Stimulated activated memory B cell treated with anti-CD40 and anti-IgM and Interleukin-4, amounts not matched to agents 10 μg/mL and 1 μg/mL and 100 μg/mL, for 72 hours (primary cell): ENCODE measurements around the gene CA14.

Experiments used
- ATAC-seq: fragments of 150-1000 bp; cut with Tn5 transposase; 2 replicates; pipeline ENCODE4 v1.10.0; 2021
- H3K27ac Mint-ChIP-seq: one replicate; pipeline ENCODE4 v1.8.0; 2022; ENCODE audit warnings: mild to moderate bottlenecking, mixed read lengths
- H3K27me3 Mint-ChIP-seq: one replicate; pipeline ENCODE4 v1.8.0; 2022; ENCODE audit warnings: mixed read lengths
- H3K36me3 Mint-ChIP-seq: one replicate; pipeline ENCODE4 v1.8.0; 2022; ENCODE audit warnings: mixed read lengths
- H3K4me1 Mint-ChIP-seq: one replicate; pipeline ENCODE4 v1.8.0; 2022; ENCODE audit warnings: mixed read lengths
- H3K4me3 Mint-ChIP-seq: one replicate; pipeline ENCODE4 v1.8.0; 2022; ENCODE audit warnings: mild to moderate bottlenecking, moderate library complexity, mixed read lengths
- H3K9me3 Mint-ChIP-seq: one replicate; pipeline ENCODE4 v1.8.0; 2022; ENCODE audit warnings: mixed read lengths

CA14 gene

DNA sequence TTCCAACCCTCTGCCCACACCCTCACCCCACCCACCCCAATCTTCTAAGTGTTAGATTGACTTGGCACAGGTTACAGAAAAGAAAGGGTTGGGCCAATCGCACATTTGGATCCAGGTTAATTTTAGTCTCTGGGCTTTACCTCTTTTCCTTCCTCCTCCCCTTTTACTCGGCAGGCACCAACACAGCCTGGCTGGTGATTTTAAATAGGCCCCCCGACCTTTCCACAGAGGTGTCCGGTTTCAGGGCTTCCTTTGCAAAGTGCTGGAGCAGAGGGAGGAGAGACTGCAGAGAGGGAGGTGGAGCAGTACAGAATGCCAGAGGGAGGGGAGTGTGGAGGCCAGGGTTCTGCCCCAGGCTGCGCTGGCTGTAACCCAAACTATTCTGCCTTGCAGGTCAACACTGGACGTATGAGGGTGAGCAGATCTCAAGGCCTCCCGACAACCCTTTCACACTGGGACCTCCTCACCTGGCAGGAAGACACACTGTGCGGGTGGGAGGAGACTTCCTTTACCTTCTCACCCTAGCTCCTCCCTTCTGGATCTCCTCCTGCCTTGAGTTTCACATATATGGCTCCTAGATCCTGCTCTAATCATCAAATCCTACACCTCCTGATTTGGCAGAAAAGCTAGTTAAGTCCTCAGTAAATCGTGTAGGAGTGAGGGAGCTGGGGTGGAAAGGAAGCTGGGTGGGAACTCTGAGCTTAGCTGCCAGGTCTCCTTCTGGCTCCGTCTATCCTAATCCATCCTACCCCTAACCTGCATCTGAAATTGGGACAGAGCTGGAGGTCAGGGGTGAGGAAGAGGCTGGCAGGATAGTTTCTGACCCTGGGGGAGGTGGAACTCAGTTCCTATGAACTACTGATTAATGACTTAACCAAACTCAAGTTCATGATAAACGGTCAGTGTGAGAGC, 2.4 kb downstream of the CA14 start:
- Mint-ChIP-seq H3K9me3 (no peaks in the 10 kb centered on the region), H3K27me3 (peaks cover 43% of the 10 kb centered on the region), H3K27ac (no peak overlapping the region), H3K36me3 (no peaks in the 10 kb centered on the region), H3K4me1 (peaks cover 24% of the 10 kb centered on the region), H3K4me3 (no peak overlapping the region)
- ATAC-seq: no peak

GRCh38 chr1:150261367-150261766, 3.8 kb downstream of the CA14 start:
- no peaks in the 10 kb centered on the region for H3K9me3 Mint-ChIP-seq
- peaks cover 12% of the 10 kb centered on the region for H3K36me3 Mint-ChIP-seq
- peaks cover 30% of the 10 kb centered on the region for H3K27me3 Mint-ChIP-seq
- ATAC-seq: no peak
- H3K4me3 Mint-ChIP-seq: no peak overlapping the region
- H3K27ac Mint-ChIP-seq: no peak overlapping the region
- H3K4me1 Mint-ChIP-seq: peaks cover 11% of the 10 kb centered on the region

DNA sequence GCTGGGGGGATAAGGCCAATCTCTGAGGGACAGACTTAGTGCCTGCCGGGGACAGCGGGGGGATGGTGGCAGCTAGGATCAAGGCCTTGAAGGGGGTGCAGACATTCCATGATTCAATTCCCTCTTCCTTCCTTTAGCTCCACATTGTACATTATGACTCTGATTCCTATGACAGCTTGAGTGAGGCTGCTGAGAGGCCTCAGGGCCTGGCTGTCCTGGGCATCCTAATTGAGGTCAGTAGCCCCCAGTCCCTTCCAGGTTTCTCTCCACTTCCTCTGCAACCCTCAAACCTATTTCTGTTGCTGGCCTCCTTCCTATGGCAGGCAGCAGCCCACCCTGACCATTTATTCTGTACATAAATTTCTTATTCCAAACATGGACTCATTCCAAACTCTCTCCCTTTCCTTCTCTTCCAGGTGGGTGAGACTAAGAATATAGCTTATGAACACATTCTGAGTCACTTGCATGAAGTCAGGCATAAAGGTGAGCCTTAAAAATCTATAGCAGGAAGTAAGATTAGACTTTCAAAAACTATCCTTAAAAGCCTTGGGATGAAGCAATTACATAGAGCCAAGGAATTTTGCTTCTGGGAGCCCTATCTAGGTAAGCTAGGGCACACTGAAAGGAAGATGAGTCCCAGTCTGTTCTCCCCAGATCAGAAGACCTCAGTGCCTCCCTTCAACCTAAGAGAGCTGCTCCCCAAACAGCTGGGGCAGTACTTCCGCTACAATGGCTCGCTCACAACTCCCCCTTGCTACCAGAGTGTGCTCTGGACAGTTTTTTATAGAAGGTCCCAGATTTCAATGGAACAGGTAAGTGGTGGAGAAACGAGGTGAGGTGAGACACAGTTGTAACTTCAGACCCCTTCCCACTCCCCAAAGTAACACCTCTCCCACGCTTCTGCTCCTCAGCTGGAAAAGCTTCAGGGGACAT, 5.1 kb downstream of the CA14 start:
- H3K9me3 Mint-ChIP-seq: no peaks in the 10 kb centered on the region
- peaks cover 12% of the 10 kb centered on the region for H3K4me1 Mint-ChIP-seq
- peaks cover 19% of the 10 kb centered on the region for H3K36me3 Mint-ChIP-seq
- H3K4me3 Mint-ChIP-seq: no peak overlapping the region
- no peak overlapping the region for H3K27ac Mint-ChIP-seq
- peaks cover 17% of the 10 kb centered on the region for H3K27me3 Mint-ChIP-seq
- no peak for ATAC-seq

- H3K9me3 Mint-ChIP-seq: no peaks in the 10 kb centered on the region
- H3K27ac Mint-ChIP-seq: no peak overlapping the region
- ATAC-seq: no peak
- H3K4me3 Mint-ChIP-seq: no peak overlapping the region
- H3K36me3 Mint-ChIP-seq: peaks cover 19% of the 10 kb centered on the region
- peaks cover 17% of the 10 kb centered on the region for H3K4me1 Mint-ChIP-seq
- H3K27me3 Mint-ChIP-seq: peaks cover 8% of the 10 kb centered on the region
Measured at GRCh38 chr1:150263549-150263948, 6.0 kb downstream of the CA14 start.

DNA sequence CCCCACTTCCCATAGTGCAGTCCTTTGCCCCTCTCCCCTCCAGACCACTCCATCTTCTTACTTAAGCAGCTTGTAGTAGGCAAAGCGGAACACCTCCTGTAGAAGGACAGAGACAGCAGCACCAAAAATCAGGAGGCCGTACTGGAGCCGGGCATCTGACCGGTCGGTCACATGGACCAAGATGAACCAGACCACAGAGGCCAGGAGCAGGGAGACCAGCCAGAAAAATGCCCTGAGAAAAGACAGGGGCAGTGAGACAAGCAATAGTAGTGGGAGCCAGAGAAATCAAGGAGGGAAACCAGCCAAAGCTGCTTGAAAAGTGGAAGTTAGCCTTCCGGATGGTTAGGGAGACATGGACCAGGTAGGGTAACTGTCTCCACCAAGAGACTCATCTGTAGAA, 10.3 kb downstream of the CA14 start:
- ATAC-seq: no peak
- Mint-ChIP-seq H3K4me1 (peaks cover 29% of the 10 kb centered on the region), H3K27ac (peak overlapping the region; percentile 99), H3K27me3 (no peaks in the 10 kb centered on the region), H3K9me3 (no peaks in the 10 kb centered on the region), H3K4me3 (peak overlapping the region; percentile 90), H3K36me3 (peaks cover 19% of the 10 kb centered on the region)

- peaks cover 29% of the 10 kb centered on the region for H3K4me1 Mint-ChIP-seq
- H3K9me3 Mint-ChIP-seq: no peaks in the 10 kb centered on the region
- peak overlapping the region; percentile 99 for H3K27ac Mint-ChIP-seq
- peak; percentile 69 for ATAC-seq
- peaks cover 19% of the 10 kb centered on the region for H3K36me3 Mint-ChIP-seq
- peak overlapping the region; percentile 90 for H3K4me3 Mint-ChIP-seq
- no peaks in the 10 kb centered on the region for H3K27me3 Mint-ChIP-seq
Measured at GRCh38 chr1:150268340-150268704, 10.7 kb downstream of the CA14 start.

GRCh38 chr1:150268705-150269403, 11.3 kb downstream of the CA14 start, which contains the start of gene APH1A:
Gene APH1A (minus strand): TSS chr1:150269016. CDS start chr1:150268810, 206 bp downstream.
- H3K4me3 Mint-ChIP-seq: peak within 1 kb of the TSS; percentile 90
- H3K36me3 Mint-ChIP-seq: peaks cover 24% of the 10 kb centered on the region
- no peaks in the 10 kb centered on the region for H3K27me3 Mint-ChIP-seq
- H3K4me1 Mint-ChIP-seq: peaks cover 29% of the 10 kb centered on the region
- H3K27ac Mint-ChIP-seq: peak within 1 kb of the TSS; percentile 99
- peak; percentile 99 for ATAC-seq
- H3K9me3 Mint-ChIP-seq: no peaks in the 10 kb centered on the region

DNA sequence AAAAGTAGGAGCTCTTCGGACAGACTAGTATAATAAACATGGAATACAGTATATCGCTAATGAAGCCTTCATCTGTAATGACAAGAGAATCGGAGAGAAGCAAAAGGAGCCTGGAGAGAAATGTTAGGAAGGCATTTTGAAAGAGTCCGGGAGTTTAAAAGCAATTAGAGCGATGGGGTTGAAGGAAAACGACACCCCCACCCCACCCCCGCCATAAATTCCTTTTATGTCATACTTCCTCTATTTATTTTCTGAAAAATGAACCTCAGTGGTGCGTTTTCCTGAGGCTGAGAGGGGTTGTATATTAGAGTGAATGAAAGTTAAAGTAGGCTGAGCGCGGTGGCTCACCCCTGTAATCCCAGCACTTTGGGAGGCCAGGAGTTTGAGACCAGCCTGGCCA, 11.9 kb downstream of the CA14 start:
- H3K4me1 Mint-ChIP-seq: peaks cover 29% of the 10 kb centered on the region
- no peaks in the 10 kb centered on the region for H3K9me3 Mint-ChIP-seq
- H3K36me3 Mint-ChIP-seq: peaks cover 25% of the 10 kb centered on the region
- ATAC-seq: no peak
- H3K4me3 Mint-ChIP-seq: peak overlapping the region; percentile 90
- H3K27ac Mint-ChIP-seq: peak overlapping the region; percentile 99
- no peaks in the 10 kb centered on the region for H3K27me3 Mint-ChIP-seq

GRCh38 chr1:150271291-150271959, 13.9 kb downstream of the CA14 start:
- Mint-ChIP-seq H3K36me3 (peaks cover 16% of the 10 kb centered on the region), H3K4me1 (peaks cover 29% of the 10 kb centered on the region), H3K9me3 (no peaks in the 10 kb centered on the region), H3K27ac (no peak overlapping the region), H3K27me3 (no peaks in the 10 kb centered on the region), H3K4me3 (no peak overlapping the region)
- ATAC-seq: no peak

- Mint-ChIP-seq H3K27me3 (no peaks in the 10 kb centered on the region), H3K27ac (no peak overlapping the region), H3K36me3 (peaks cover 16% of the 10 kb centered on the region), H3K9me3 (no peaks in the 10 kb centered on the region), H3K4me3 (no peak overlapping the region), H3K4me1 (peaks cover 12% of the 10 kb centered on the region)
- ATAC-seq: no peak
Measured at GRCh38 chr1:150273311-150273710, 15.7 kb downstream of the CA14 start.

- H3K9me3 Mint-ChIP-seq: no peaks in the 10 kb centered on the region
- no peak for ATAC-seq
- H3K27me3 Mint-ChIP-seq: no peaks in the 10 kb centered on the region
- peaks cover 22% of the 10 kb centered on the region for H3K4me1 Mint-ChIP-seq
- no peak overlapping the region for H3K27ac Mint-ChIP-seq
- H3K4me3 Mint-ChIP-seq: no peak overlapping the region
- H3K36me3 Mint-ChIP-seq: peaks cover 10% of the 10 kb centered on the region
Measured at GRCh38 chr1:150280138-150280707, 22.6 kb downstream of the CA14 start.

DNA sequence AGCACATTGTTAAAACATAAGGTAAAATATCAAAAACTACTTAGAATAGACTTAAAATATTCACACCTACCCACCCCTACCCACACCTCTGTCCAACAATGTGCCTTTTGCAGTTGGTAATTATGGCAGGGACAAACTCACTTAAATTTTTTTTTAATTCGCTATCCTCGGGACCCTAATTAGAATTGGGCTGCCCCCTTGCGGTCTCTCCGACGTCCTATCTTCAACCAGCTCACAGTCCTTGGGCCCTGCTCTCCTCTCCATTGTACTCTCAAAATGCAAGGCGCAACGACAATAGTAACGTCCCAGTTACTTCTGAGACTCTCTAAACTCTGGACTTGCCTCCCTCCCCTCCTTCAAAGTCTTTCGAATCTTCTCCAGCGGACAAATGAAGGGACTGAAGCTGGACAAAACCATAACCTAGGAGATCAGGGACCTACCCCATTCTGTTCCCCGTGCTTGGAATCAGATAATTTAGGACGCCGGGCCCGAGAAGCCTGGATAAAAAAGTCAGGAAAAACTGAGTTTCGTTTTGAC, 23.7 kb downstream of the CA14 start:
- Mint-ChIP-seq H3K9me3 (no peaks in the 10 kb centered on the region), H3K36me3 (peaks cover 9% of the 10 kb centered on the region), H3K4me3 (peak overlapping the region; percentile 87), H3K4me1 (peaks cover 22% of the 10 kb centered on the region), H3K27ac (peak overlapping the region; percentile 68), H3K27me3 (no peaks in the 10 kb centered on the region)
- peak; percentile 76 for ATAC-seq

DNA sequence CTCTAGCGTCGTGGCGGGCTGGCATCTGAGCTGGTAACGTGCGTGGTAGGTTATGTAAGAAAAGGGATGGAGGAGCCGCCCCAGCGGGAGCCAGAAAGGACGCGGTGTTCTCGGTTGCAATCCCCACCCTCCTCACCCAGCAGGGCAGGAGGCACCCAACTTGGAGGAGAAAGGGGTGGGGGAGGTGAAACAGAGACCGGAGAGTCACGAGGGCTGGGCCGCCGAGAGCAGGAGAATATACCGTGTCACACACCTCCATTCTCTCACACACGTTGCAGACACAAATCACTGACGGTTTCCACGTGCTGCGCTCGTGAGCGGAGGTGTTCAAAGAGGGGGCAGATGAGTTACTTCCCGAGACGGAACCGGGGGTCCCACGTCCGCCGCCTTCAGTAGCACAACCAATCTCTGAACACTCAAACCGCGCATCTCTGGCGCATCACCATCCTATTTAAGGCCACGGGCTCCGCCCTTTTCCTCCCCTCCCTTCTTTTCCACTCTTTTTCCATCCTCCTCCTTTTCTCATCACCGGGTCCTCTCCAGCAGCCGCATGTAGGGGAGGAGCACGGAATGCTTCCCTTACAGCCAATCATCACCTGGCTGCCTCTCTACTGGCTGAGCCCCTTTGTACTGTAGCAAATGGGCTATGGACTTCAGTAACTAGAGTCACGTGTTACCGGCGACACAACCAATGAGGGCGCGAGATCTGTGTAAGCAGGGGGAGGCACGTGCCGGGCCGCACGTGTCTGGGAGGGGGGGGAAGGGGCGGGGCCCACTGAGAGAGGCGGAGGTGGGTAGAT, 24.4 kb downstream of the CA14 start, which contains the start of gene CIART:
Gene CIART, plus strand, starts transcription at position 797 of the 800 bp plus-strand sequence. CDS start 714 bp downstream, outside the sequence.
- peaks cover 3% of the 10 kb centered on the region for H3K36me3 Mint-ChIP-seq
- ATAC-seq: peak; percentile 89
- H3K27me3 Mint-ChIP-seq: no peaks in the 10 kb centered on the region
- H3K4me3 Mint-ChIP-seq: peak within 1 kb of the TSS; percentile 87
- H3K9me3 Mint-ChIP-seq: no peaks in the 10 kb centered on the region
- peaks cover 22% of the 10 kb centered on the region for H3K4me1 Mint-ChIP-seq
- peak within 1 kb of the TSS; percentile 68 for H3K27ac Mint-ChIP-seq
